H9 (cell line): ENCODE results near the gene HDAC5. TPM values are rescaled to one million over a fixed set of nuclear protein-coding genes. Genes with fewer than 3 reads are reported as not detected.

Experiments used
- DNase-seq: peaks from one replicate; pipeline ENCODE4 v3.0.0-alpha.2; 2017
- H2AFZ ChIP-seq: one replicate; pipeline ENCODE4 v1.6.1; 2013; ENCODE audit warnings: mild to moderate bottlenecking, low read length, control low read depth, moderate library complexity
- H2AK5ac ChIP-seq: 2 replicates; pipeline ENCODE4 v1.6.1; 2013; ENCODE audit warnings: low read length, control low read depth, mixed read lengths; ENCODE audit not compliant: insufficient read length
- H2BK120ac ChIP-seq: one replicate; pipeline ENCODE4 v1.6.1; 2013; ENCODE audit warnings: low read depth, mild to moderate bottlenecking, low read length, control low read depth, inconsistent platforms; ENCODE audit not compliant: poor library complexity, severe bottlenecking
- H2BK12ac ChIP-seq: 2 replicates; pipeline ENCODE4 v1.6.1; 2013; ENCODE audit warnings: low read length, control low read depth, mixed read lengths, low read depth; ENCODE audit not compliant: insufficient read length
- H2BK15ac ChIP-seq: 2 replicates; pipeline ENCODE4 v1.6.1; 2013; ENCODE audit warnings: low read depth, low read length, control low read depth
- H2BK20ac ChIP-seq: one replicate; pipeline ENCODE4 v1.6.1; 2013; ENCODE audit warnings: low read depth, mild to moderate bottlenecking, low read length, control low read depth, inconsistent platforms; ENCODE audit not compliant: poor library complexity, severe bottlenecking
- H2BK5ac ChIP-seq: 2 replicates; pipeline ENCODE4 v1.6.1; 2013; ENCODE audit warnings: low read length, control low read depth, mixed read lengths; ENCODE audit not compliant: insufficient read length
- H3K14ac ChIP-seq: 2 replicates; pipeline ENCODE4 v1.6.1; 2013; ENCODE audit warnings: low read length, control low read depth; ENCODE audit not compliant: insufficient read depth
- H3K18ac ChIP-seq: 2 replicates; pipeline ENCODE4 v1.6.1; 2013; ENCODE audit warnings: low read depth, mild to moderate bottlenecking, mixed read lengths, low read length, control low read depth; ENCODE audit not compliant: insufficient read length
- H3K23ac ChIP-seq: 2 replicates; pipeline ENCODE4 v1.6.1; 2013; ENCODE audit warnings: low read length, control low read depth, mixed read lengths, low read depth; ENCODE audit not compliant: insufficient read length
- H3K23me2 ChIP-seq: 2 replicates; pipeline ENCODE4 v1.6.1; 2013; ENCODE audit warnings: low read depth, mild to moderate bottlenecking, mixed read lengths, low read length, control low read depth; ENCODE audit not compliant: insufficient read length, poor library complexity, severe bottlenecking
- H3K27ac ChIP-seq: 2 replicates; pipeline ENCODE4 v1.5.1; 2013; ENCODE audit warnings: low read length, control low read depth, mixed read lengths, low read depth; ENCODE audit not compliant: insufficient read length
- H3K27me3 ChIP-seq: 2 replicates; pipeline ENCODE4 v1.6.1; 2013; ENCODE audit warnings: low read length, control low read depth, inconsistent platforms; ENCODE audit not compliant: insufficient read depth
- H3K4ac ChIP-seq: 2 replicates; pipeline ENCODE4 v1.6.1; 2013; ENCODE audit warnings: low read depth, mild to moderate bottlenecking, control low read depth, inconsistent platforms, low read length, moderate library complexity
- H3K4me1 ChIP-seq: 2 replicates; pipeline ENCODE4 v1.6.1; 2013; ENCODE audit warnings: low read length, control low read depth, inconsistent platforms; ENCODE audit not compliant: insufficient read depth
- H3K4me2 ChIP-seq: 2 replicates; pipeline ENCODE4 v1.6.1; 2013; ENCODE audit warnings: low read length, control low read depth, mixed read lengths; ENCODE audit not compliant: insufficient read length, insufficient read depth
- H3K56ac ChIP-seq: 2 replicates; pipeline ENCODE4 v1.6.1; 2013; ENCODE audit warnings: low read depth, mild to moderate bottlenecking, mixed read lengths, low read length, control low read depth; ENCODE audit not compliant: insufficient read length
- H3K79me1 ChIP-seq: 2 replicates; pipeline ENCODE4 v1.6.1; 2013; ENCODE audit warnings: low read depth, mild to moderate bottlenecking, moderate library complexity, low read length, control low read depth, inconsistent platforms; ENCODE audit not compliant: insufficient read depth, poor library complexity, severe bottlenecking
- H3K79me2 ChIP-seq: 2 replicates; pipeline ENCODE4 v1.6.1; 2013; ENCODE audit warnings: low read length, control low read depth, inconsistent platforms; ENCODE audit not compliant: insufficient read depth
- H3K9ac ChIP-seq: 2 replicates; pipeline ENCODE4 v1.6.1; 2013; ENCODE audit warnings: low read length, control low read depth, mixed read lengths; ENCODE audit not compliant: insufficient read length; ENCODE audit errors: extremely low read depth
- H3K9me3 ChIP-seq: one replicate; pipeline ENCODE4 v1.6.1; 2013; ENCODE audit warnings: low read depth, low read length, inconsistent platforms; ENCODE audit not compliant: control insufficient read depth
- H3T11ph ChIP-seq: one replicate; pipeline ENCODE4 v1.6.1; 2013; ENCODE audit warnings: mild to moderate bottlenecking, low read length, control low read depth, inconsistent platforms
- H4K20me1 ChIP-seq: one replicate; pipeline ENCODE4 v1.6.1; 2013; ENCODE audit not compliant: control insufficient read depth, insufficient read length, insufficient read depth
- H4K5ac ChIP-seq: 2 replicates; pipeline ENCODE4 v1.6.1; 2013; ENCODE audit warnings: low read depth, mild to moderate bottlenecking, mixed read lengths, low read length, control low read depth; ENCODE audit not compliant: insufficient read length
- H4K8ac ChIP-seq: replicated peaks from 2 replicates; pipeline ENCODE4 v1.6.1; 2013; ENCODE audit warnings: low read length, control low read depth, mixed read lengths, low read depth; ENCODE audit not compliant: insufficient read length
- H4K91ac ChIP-seq: 2 replicates; pipeline ENCODE4 v1.6.1; 2013; ENCODE audit warnings: low read depth, mild to moderate bottlenecking, moderate library complexity, mixed read lengths, low read length, control low read depth; ENCODE audit not compliant: insufficient read length
- H3K27ac Mint-ChIP-seq, 3 experiments: 2 replicates in 2 of 3; 3 replicates in 1 of 3; pipeline ENCODE4 v1.8.0; 2020 to 2021; ENCODE audit warnings: mixed read lengths in 3 of 3, mild to moderate bottlenecking in 1 of 3, moderate library complexity in 1 of 3
- H3K27me3 Mint-ChIP-seq: 2 replicates; pipeline ENCODE4 v1.8.0; 2021; ENCODE audit warnings: low read depth, mild to moderate bottlenecking, moderate library complexity, mixed read lengths
- H3K36me3 Mint-ChIP-seq, 3 experiments: 2 replicates in 2 of 3; 3 replicates in 1 of 3; pipeline ENCODE4 v1.8.0; 2020 to 2021; ENCODE audit warnings: low read depth in 3 of 3, mixed read lengths in 3 of 3; ENCODE audit not compliant: insufficient read depth in 1 of 3
- H3K4me1 Mint-ChIP-seq, 2 experiments: 2 replicates each; pipeline ENCODE4 v1.8.0; 2020; ENCODE audit warnings: mixed read lengths in 2 of 2
- H3K4me3 Mint-ChIP-seq, 2 experiments: 2 replicates in 1 of 2; 3 replicates in 1 of 2; pipeline ENCODE4 v1.8.0; 2020 to 2021; ENCODE audit warnings: mild to moderate bottlenecking in 2 of 2, mixed read lengths in 2 of 2, moderate library complexity in 1 of 2
- H3K9me3 Mint-ChIP-seq, 2 experiments: 2 replicates in 1 of 2; 3 replicates in 1 of 2; pipeline ENCODE4 v1.8.0; 2020; ENCODE audit warnings: mild to moderate bottlenecking in 2 of 2, mixed read lengths in 2 of 2, moderate library complexity in 1 of 2
- CTCF ChIP-seq: fragments of 200-600 bp; sonication (generic); conservative IDR thresholded peaks from 3 replicates; pipeline ENCODE4 v1.8.0; 2021; ENCODE audit warnings: antibody characterized with exemption, mild to moderate bottlenecking
- WGBS: extraction: QIAGEN DNeasy Blood & Tissue Kit; methylation state at CpG from one replicate; pipeline ENCODE4 v1.1.7; 2013; ENCODE audit warnings: missing lambda C conversion rate, low lambda C conversion rate, mixed read lengths; ENCODE audit not compliant: insufficient read length; ENCODE audit errors: extremely low coverage; 5-methylcytosine and 5-hydroxymethylcytosine counted together
- total RNA-seq: library from RNA; stranded (reverse); gene quantifications from 2 replicates; pipeline ENCODE4 v1.2.1, GENCODE V29; 2021

Gene HDAC5
- total RNA-seq, 1 experiment from 2014 or later = 39.5 TPM

DNA sequence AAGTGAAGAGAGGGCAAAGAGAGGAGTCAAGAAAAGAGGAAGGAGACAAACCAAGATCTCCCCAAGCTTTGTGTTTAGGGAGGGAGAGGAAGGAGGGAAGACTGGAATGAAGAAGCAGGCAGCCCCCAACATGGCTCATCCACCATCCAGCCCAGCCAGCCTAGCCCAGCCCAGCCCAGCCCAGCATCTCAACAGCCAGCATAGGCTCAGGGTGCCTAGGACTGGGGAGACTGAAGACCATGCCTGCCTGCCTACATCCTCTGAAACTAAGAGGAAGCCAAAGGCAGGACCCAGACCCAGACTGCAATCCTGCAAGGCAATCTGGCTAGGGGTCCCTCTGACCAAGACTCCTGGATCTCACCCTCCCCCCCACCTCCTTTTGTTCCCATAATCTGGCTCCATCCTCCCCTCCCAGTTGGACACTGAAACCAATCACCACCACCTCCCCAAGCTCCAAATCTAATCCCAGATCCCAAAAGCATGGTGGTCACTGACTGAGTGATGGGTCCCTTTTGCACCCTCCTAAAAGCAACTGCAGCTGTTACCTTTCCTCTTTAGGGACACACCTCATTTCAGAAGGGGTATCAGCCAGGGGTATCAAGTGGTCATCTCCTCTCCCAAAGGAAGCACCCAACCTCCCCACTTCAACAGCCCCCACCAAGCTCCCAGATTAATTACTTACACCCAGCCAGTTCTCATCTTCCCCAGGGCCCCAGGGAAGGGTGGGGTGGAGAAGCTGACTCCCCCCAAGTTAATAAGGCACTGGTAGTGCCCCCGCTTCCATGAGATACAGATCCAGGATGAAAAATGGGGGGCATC lies 1.2 kb downstream of the HDAC5 start:
- H3K56ac ChIP-seq = no peak overlapping the region
- H3K27me3 ChIP-seq = no peaks in the 10 kb centered on the region
- H3K27ac ChIP-seq = no peak overlapping the region
- no peak overlapping the region for H2AK5ac ChIP-seq
- H2AFZ ChIP-seq = no peak overlapping the region
- H4K8ac ChIP-seq = no peak overlapping the region
- H3K4me1 ChIP-seq = peaks cover 6% of the 10 kb centered on the region; the same call in 1 of the 2 replicates
- no peak overlapping the region for H2BK120ac ChIP-seq
- H3K14ac ChIP-seq = peak overlapping the region; percentile 42; the same call in 1 of the 2 replicates
- H3K79me1 ChIP-seq = no peaks in the 10 kb centered on the region
- H3K18ac ChIP-seq = peak overlapping the region; percentile 19
- H3K9ac ChIP-seq = peak overlapping the region; percentile 62
- no CpG with 5 or more reads among the region's 1 CpG for WGBS
- Mint-ChIP-seq H3K4me1 (peaks cover 43 to 61% of the 10 kb centered on the region in 2 experiments), H3K4me3 (peak overlapping the region; percentile 86 to 96), H3K27ac (peak overlapping the region; percentile 64 to 91 (median 68); a peak in 4 of 7 replicates), H3K36me3 (peaks cover 0 to 5% (median 2%) of the 10 kb centered on the region in 3 experiments; a peak in 2 of 7 replicates), H3K9me3 (no peaks in the 10 kb centered on the region), H3K27me3 (peaks cover 2% of the 10 kb centered on the region)
- H4K20me1 ChIP-seq = no peaks in the 10 kb centered on the region
- no peak overlapping the region for H4K5ac ChIP-seq
- no peak overlapping the region for H4K91ac ChIP-seq
- no peak overlapping the region for H3K4ac ChIP-seq
- H3K23ac ChIP-seq = no peak overlapping the region
- no peak overlapping the region for H2BK12ac ChIP-seq
- H3K4me2 ChIP-seq = peak overlapping the region; percentile 90
- peaks cover 9% of the 10 kb centered on the region for H3K23me2 ChIP-seq
- no peak overlapping the region for H2BK15ac ChIP-seq
- peaks cover 2% of the 10 kb centered on the region; the same call in 1 of the 2 replicates for H3K79me2 ChIP-seq
- H2BK5ac ChIP-seq = no peak overlapping the region
- TF ChIP-seq CTCF = no peak
- H3T11ph ChIP-seq = no peak overlapping the region
- no peak for DNase-seq
- no peak overlapping the region for H2BK20ac ChIP-seq
- no peaks in the 10 kb centered on the region for H3K9me3 ChIP-seq
